ENCODE measurements around the gene SRPRA. TPM values are rescaled to one million over a fixed set of nuclear protein-coding genes. Genes with fewer than 3 reads are reported as not detected.
"Not testable (repeated sequence)": the region's sequence is repeated elsewhere in the genome, so short reads cannot be mapped to it uniquely, and the experiment has no call there.

The SRPRA gene
- total RNA-seq, 1 donor from 2014 or later, result 10.5 TPM

DNA sequence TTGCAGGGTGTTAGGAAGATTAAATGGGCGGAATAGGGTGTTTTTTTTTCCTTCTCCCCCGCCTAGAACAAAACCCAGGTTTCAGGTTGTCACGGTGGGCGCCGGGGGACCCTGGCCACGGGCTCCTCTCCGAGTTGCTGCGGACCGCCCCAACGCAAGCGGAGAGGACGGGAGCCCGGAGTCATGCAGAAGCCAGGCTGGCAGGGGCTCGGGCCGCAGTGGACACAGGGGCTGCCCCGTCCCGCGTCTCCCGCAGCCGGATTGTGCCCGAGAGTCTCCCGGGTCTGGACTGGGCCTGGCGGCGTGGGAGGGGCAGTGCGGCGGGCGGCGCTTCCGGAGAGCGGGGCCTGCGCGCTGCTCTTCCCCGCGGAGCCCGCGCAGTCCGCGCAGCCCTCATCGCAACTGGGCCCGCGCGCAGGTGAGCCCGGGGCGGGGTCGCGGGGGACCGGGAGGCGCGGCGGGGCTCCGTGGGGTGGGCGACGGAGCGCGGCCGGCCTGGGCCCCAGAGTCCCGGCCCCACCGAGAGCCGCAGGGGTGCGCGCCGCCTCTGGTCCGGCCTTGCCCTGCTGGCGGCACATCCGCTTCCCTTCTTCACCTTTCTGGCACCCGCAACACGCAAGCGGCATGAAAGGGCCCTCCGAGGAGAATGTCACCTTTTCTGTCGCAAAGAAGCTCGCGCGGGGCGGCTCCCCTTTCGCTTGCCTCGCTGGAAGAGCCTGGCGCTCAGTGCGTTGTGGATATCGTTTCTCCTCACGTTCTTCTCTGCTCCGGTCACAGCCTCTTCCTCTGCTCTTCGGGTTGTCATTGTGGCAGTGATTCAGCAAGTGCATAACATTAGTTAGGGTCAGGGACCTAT lies 14.3 kb upstream of the SRPRA start, which contains the start of gene TIRAP:
Gene TIRAP, plus strand, starts transcription at position 358 of the 856 bp plus-strand sequence. CDS start 7,802 bp downstream, outside the sequence.
- DNase-seq, result peak; percentile 30

DNA sequence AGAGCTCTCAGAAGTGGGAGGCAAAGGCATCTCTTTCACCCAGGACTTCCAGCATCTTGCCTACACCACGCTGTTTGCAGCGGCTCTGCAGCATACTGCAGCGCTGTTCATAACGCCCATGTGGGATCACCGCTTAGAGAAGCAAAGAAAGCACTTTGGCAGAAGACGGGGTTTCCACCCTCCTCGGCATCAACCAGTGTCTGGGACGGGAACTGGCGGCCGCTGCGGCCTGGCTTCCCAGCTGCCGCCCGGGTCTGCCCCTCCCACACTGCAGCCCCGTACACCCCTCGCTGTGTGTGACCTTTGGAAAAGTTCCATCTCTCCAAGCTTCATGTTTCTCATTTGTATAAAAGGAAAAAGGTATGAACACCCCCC lies 13.7 kb upstream of the SRPRA start:
- DNase-seq, result peak; percentile 34

DNA sequence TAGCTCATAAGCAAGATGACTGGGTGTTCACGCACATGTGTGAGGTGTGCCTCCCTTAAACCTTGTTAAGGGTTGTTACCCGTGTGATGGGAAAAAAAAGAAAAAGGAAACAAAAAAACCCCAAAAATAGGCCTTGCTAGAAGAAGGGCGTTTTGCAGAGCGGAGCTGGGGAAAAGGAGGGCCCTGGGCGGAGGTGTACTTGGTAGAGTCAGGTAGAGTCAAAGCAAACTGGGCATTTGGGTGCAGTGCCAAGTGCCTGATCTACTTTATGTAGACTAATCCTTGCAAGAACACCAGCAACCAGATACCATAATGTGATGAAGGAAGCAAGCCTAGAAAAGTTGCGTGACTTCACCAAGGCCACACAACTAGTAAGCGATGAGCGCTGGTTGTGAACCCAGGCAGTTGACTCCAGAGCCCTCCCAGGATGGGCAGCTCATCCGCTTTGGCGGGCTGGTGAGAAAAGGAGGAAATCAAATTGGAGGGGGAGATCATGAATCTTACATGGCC lies 13.0 kb upstream of the SRPRA start:
- DNase-seq, result no peak

DNA sequence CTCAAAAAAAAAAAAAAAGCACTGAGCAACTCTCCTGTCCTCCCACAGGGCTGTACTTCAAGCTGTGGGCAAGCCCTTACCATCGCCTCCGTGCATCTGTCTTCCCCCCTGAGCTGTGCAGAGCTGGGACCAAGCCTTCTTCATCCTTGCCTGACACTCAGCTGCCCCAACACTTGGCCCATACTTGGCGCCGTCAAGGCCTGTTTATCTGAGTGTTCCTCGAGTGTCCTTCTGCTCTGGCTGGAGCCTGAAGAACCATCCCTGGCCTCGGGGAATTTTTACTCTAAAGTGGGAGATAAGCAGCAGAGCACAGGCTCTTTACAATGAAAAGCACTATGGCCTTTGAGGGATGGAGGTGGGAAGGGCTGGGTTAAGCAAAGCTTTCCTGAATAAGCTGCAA lies 12.6 kb upstream of the SRPRA start:
- no peak for DNase-seq

DNA sequence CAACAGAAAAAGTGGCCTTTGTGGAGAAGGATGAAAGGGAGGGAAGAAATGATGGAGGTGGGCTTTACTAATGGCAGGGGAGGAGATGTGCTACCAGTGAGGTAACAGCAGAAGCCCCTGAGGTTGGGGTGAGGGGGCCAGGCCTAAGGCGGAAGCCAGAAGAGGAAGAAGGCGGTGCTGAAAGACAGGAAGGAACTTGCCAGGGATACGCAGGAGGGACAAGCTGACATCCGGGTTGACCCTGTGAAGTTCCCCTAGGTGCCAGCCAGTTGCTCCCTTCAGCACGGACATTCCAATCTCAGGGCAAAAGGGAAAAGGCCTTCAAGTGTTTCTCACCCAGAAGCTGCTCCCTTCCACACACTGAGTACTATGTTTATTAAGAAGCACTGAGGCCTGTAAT lies 11.9 kb upstream of the SRPRA start:
- DNase-seq, result no peak

DNA sequence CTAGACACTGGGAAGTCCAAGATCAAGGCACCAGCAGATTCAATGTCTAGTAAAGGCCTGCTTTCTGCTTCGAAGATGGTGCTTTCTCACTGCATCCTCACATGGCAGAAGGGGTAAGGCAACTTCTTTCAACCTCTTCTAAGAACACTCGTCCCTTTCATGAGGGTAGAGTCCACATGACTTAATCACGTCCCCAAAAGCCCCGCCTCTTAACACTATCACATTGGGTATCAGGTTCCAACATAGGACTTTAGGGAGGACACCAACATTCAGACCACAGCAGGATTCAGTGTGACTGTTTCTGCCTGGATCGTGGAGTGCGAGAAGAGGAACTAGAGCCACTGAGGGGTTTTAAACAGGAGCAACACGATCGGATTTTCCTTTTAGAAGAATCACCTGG lies 10.5 kb upstream of the SRPRA start:
- no peak for DNase-seq

DNA sequence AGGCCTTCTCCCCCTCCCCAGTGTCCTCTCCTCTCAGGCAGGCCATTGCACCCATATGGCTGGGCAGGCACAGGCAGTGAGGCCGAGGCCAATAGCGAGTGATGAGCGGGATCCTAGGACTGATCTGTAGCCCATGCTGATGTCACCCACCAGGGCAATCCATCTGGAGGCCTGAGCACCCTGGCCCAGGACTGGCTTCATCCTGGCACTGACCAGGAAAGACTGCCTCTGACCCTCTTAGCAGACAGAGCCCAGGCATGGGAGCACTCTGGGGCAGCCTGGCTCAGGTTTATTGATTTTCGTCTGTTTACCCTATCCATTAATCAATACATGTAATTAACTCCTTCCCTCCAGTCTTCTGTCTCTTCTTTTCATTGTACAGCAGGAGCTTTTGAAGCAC lies 9.1 kb upstream of the SRPRA start:
- DNase-seq, result no peak

DNA sequence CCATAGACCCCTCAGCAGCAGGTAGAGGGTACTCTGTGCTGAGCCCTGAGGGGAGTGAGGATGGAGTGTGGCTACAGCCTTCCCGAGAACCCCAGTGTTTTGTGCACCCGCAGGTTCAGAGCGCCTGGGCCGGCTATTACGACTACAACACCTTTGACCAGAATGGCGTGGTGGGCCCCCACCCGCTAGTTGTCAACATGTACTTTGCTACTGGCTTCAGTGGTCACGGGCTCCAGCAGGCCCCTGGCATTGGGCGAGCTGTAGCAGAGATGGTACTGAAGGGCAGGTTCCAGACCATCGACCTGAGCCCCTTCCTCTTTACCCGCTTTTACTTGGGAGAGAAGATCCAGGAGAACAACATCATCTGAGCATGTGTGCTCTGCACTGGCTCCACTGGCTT lies 8.6 kb upstream of the SRPRA start:
- no peak for DNase-seq

DNA sequence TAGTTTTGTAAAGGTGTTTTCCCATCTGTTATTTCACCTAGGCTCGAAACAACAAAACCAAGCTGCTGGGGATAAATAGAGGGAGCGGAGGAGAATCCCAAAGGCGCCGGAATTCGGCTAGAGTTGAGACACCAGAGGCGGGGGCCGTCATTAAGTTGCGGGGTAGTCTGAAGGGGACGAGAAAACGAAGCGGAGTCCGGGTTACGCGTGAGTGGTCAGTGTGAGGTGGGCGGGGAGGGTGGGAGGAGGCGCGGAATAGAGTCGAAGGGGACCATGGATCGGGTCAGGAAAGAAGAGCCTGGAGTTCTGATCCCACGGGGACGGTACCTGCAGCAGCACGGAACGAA lies 361 bp downstream of the SRPRA start:
- no peak for DNase-seq

DNA sequence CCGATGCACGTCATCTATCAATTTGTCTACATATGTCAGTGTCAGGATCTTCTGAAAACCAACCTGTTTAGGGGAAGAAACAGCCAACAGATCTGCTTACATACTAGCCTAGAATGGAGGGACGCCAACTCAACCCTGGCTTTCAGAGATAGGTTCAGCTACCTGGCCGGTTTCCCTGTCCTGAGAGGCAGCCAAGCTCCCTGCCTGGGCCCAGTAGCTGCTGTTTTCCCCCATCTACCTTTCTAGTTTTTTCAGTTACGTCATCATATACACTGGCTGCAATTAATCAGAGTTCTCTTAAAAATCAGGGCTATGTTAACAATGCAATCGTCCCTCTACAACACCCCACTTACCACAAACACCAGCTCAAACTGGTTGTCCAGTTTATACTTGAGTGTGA lies 1.0 kb downstream of the SRPRA start:
- DNase-seq, result no peak

DNA sequence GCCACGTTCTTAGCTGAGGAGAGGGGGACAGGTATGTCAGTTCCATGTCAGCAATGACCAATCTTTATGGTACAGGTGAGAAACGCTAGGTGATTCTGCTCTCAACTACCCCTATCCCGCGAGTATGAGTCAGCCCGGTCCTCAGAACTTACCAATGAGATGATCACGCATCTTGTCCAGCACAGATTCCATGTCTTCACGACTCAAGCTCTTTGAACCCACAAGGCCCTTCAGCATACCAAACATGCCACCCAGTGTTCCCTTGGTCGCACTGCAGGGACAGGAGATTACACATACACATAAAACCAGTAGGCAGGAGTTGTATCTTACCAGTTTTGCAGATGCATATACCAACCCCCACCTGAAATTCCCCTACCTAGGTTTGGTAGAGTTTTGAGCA lies 2.9 kb downstream of the SRPRA start:
- DNase-seq, result no peak

DNA sequence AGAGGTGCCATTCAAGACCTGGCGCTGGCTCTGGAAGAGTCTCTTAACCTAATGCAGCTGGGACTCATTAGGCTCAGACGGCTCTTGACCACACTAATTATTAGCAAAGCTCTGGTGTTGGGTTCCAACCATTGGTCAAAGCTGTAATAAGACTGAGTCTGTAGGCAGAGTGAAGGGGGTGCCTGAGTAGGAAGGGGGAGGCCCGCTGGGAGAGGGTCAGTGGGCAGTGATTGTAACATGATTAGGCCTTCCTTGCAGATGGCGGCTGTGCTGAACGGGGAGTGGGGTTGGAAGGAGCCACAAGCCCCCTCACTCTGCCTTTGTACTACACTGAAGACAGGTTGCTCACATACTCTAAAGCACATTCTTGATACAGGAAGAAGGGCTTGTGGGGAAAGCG lies 5.2 kb downstream of the SRPRA start:
- DNase-seq, result no peak

DNA sequence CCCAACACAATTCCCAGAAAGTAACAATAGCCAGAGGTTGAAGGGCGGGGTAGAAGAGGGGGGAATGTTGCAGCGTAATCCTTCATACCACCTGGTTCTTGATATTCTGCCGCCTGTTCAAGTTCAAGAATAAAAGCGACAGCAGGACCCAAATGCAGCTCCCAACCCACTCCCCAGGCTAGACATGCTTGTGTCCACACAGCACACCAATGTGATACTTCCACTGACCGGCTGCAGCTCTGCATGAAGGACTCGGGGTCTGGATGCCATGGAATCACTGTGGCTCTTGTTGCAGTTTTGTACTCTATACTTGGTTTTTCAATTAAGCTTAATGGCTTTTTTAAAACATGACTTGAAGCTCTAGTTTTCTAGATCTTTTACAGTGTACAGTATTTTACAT lies 6.5 kb downstream of the SRPRA start:
- no peak for DNase-seq

DNA sequence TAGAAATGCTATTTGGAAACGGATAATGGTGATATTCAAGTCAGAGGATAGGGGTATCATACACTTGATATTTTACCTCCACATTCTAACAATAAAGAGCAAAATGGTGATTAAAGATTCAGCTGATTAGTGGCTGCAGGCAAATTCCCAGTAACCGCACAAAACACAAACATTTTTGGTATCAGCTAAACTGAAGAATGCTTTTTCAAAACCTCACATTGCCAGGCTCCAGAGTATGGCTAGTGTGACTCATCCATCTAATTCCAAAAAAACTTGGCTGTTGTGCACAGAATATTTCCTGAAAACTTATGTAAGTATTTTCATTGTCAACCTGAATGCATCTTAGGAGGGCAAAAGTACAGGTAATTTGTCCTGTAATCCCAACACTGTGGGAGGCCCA lies 10.9 kb downstream of the SRPRA start:
- DNase-seq, result no peak

DNA sequence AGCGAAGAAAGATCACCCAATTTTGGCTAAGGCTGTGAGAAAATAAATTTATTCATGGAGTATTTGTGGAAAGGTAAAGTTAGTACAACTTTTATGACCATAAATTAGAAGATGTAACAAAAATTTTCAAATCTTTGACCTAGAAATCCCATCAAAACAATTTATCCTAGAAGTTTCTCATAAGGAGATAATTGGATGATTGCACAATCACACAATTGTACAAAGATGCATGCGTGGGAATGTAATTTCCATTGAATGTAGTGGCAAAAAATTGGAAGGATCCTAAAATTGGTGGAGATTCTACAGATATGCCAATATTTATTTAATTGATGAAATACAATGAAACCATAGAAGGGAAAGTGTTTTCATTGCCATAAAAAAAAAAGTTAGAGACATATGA lies 11.6 kb downstream of the SRPRA start:
- DNase-seq, result no peak

DNA sequence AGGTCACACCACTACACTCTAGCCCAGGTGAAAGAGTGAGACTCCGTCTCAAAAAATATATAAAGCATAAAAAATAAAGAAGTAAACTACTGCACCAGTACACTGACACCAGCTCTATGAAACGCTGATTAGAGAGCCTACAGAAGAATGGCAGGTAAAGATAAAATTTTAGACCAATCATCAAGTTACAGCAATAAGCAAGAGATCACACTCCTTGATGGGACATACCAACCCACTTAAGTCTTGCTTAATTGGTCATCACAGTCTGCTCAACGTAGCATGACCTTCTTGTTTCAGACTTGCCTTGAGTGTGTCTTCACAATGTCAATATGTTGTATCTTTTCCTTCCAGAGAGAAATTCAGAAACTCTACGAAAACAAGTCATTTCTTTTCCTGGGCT lies 12.5 kb downstream of the SRPRA start:
- DNase-seq, result no peak

DNA sequence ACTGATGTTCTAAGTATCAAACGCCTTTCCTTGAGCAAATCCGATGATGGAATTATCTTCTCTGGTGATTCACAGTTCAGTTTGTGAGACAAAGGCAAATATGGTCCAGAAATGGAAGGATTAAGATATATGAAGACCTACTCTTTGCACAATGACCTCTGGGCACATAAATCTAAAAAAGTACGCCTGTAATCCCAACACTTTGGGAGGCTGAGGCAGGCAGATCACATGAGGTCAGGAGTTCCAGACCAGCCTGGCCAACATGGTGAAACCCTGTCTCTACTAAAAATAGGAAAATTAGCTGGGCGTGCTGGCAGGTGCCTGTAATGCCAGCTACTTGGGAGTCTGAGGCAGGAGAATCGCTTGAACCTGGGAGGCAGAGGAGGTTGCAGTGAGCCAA lies 13.2 kb downstream of the SRPRA start:
- DNase-seq, result not testable (repeated sequence)

DNA sequence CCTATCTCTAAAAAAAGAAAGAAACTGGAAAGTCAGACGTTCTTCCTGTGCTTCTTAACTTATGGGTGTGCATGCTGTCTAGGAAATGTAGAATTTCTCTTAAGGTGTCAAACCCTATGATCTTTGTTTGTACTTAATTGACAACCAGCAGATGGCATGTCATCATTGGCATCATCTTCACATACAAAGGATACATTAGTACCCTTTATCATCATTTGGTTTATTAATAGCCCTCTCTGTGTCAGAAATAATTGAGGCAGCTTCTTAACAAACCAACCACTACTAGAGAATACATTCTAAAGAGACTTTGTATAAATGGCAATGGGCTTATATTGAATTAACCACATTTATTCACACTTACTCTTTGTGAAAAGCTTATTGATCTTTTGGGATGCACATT lies 13.9 kb downstream of the SRPRA start:
- DNase-seq, result no peak

DNA sequence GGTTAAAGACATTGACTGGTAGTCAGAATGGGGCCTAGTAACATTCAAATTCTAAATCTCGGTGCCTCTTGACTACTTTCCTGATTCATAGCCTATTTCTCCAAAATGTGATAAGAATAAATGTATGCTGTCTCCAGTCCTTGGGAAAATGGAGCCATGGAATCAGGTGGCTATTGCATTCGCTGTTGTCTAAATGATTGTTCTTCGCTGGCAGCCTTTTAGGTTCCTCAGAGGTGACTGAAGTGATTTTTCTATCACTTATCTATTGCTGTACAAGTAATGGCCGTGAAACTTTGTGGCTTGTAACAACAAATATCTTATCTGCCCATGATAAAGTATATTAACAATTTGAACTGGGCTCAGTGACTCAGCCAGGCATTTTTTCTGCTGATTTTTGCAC lies 15.4 kb downstream of the SRPRA start:
- no peak for DNase-seq

DNA sequence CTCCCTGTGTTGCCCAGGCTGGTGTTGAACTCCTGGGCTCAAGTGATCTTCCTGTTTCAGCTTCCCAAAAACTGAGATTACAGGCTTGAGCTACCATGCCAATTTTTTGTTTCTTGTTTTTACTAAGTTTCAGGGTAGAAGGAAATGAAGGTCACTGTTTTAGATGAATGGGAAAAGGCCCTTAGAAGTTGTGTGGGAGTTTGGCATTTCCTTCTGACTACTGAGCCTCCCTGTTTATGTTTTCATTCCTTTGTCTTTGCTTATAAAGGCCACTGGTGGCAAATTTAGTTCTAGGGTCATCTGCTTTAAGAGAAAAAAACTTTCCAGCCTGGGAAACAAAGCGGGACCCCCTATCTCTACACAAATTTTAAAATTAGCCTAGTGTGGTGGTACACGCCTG lies 22.1 kb downstream of the SRPRA start:
- DNase-seq, result no peak

DNA sequence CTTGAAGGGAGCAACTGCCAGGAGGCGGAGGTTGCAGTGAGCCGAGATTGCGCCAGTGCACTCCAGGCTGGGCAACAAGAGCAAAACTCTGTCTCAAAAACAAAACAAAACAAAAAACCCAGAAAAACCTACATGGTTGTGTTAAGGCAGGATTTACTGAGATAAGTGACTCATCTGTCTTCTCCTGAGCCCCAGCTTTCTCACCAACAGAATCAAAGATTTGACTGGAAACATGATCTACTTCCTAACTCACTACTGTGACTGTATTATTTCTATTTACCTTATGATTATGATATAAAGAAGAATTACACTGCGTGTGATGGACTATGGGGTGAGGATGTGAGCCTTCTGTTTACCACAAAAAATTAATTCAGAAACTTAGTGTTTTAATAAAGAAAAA lies 35.3 kb downstream of the SRPRA start:
- no peak for DNase-seq

DNA sequence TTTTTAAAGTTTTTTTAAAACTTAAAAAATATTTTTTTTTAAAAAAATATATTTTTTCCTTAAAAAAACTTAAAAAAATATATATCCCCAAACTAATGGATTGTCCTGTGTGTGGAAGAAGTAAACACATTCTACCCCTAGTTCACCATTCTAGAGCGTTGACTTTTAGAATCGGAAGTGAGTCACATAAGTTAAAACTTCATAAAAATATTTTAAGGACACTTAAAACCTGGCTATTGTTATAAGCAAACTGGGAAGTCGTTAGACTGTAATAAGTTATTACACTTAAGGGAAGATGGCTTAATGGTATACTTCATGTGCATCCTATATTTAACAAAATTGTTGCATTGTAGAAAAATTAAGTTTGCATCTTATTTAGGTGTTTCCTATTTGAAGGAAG lies 36.0 kb downstream of the SRPRA start:
- DNase-seq, result no peak

DNA sequence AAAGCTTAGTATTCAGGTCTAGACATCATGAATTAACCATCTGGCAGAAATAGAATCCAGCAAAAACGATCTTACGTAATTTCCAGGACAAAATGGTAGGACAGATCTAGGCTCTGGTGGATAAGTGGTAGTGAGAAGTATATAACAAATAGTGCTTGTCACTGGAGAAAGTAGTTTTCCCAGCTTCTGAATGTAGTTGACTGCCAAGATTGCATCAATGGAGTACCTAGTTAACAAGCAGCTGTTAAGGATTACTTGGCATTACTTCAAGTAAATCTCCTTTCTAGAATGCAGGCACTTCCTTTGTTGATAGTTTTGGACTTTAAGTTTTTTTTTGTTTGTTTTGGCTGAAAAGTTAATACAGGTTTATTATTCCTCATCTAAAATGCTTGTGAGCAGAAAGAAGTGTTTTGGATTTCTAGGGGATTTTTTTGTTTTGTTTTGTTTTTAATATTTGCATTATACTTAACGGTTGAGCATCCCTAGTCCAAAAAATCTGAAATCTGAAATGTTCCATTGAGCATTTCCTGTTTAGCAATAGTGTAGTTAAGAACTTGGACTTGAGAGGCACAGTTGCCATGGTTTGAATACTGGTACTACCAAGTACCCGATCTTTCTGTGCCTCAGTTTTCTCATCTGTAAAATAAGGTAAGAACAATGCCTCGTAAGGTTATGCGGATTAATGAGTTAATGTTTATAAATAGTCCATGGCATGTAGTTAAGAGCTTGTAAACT lies 36.8 kb downstream of the SRPRA start:
- DNase-seq, result no peak

Measured in occipital lobe (tissue), 2 donors.